ENCODE data around the gene TOR3A. TPM values are rescaled to one million over a fixed set of nuclear protein-coding genes. Genes with fewer than 3 reads are reported as not detected.

Gene TOR3A
- total RNA-seq, 3 donors from 2014 or later: 22.8 to 28.1 (median 25.3) TPM

GRCh38 chr1:179047636-179047997 lies 34.3 kb upstream of the TOR3A start:
- H3K4me1 ChIP-seq (ENCODE audit: low read depth): no peaks in the 10 kb centered on the region
- intact Hi-C loops (cut with DNase I, micrococcal nuclease): no loop called here
- TF ChIP-seq, protein P1, sequence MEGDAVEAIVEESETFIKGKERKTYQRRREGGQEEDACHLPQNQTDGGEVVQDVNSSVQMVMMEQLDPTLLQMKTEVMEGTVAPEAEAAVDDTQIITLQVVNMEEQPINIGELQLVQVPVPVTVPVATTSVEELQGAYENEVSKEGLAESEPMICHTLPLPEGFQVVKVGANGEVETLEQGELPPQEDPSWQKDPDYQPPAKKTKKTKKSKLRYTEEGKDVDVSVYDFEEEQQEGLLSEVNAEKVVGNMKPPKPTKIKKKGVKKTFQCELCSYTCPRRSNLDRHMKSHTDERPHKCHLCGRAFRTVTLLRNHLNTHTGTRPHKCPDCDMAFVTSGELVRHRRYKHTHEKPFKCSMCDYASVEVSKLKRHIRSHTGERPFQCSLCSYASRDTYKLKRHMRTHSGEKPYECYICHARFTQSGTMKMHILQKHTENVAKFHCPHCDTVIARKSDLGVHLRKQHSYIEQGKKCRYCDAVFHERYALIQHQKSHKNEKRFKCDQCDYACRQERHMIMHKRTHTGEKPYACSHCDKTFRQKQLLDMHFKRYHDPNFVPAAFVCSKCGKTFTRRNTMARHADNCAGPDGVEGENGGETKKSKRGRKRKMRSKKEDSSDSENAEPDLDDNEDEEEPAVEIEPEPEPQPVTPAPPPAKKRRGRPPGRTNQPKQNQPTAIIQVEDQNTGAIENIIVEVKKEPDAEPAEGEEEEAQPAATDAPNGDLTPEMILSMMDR (IDR thresholded peaks at IDR 0.05): no peak
- H3K4me3 ChIP-seq: no peak overlapping the region
- ATAC-seq (no peak), DNase-seq (no peak)
- H3K36me3 ChIP-seq (ENCODE audit: low read depth): no peaks in the 10 kb centered on the region
- H3K9me3 ChIP-seq: no peaks in the 10 kb centered on the region

- intact Hi-C loops (cut with DNase I, micrococcal nuclease): no loop called here
- ATAC-seq: peak; percentile 37
- H3K4me1 ChIP-seq (ENCODE audit: low read depth): no peaks in the 10 kb centered on the region
Measured at GRCh38 chr1:179048339-179049124, 33.3 kb upstream of the TOR3A start.

GRCh38 chr1:179052776-179053175 lies 29.1 kb upstream of the TOR3A start:
- H3K4me1 ChIP-seq (ENCODE audit: low read depth): no peaks in the 10 kb centered on the region
- intact Hi-C loops (cut with DNase I, micrococcal nuclease): no loop called here
- no peak for DNase-seq
- ATAC-seq: no peak
- TF ChIP-seq, protein P1 (IDR thresholded peaks at IDR 0.05): no peak
- no peaks in the 10 kb centered on the region for H3K36me3 ChIP-seq (ENCODE audit: low read depth)
- H3K9me3 ChIP-seq: no peaks in the 10 kb centered on the region
- H3K4me3 ChIP-seq: no peak overlapping the region

More at GRCh38 chr1:179048339-179049124, 33.3 kb upstream of the TOR3A start:
- no peak for DNase-seq
- TF ChIP-seq, protein P1 (IDR thresholded peaks at IDR 0.05): no peak
- Histone ChIP-seq H3K9me3 (no peaks in the 10 kb centered on the region), H3K4me3 (no peak overlapping the region), H3K36me3 (ENCODE audit: low read depth) (no peaks in the 10 kb centered on the region)

DNA sequence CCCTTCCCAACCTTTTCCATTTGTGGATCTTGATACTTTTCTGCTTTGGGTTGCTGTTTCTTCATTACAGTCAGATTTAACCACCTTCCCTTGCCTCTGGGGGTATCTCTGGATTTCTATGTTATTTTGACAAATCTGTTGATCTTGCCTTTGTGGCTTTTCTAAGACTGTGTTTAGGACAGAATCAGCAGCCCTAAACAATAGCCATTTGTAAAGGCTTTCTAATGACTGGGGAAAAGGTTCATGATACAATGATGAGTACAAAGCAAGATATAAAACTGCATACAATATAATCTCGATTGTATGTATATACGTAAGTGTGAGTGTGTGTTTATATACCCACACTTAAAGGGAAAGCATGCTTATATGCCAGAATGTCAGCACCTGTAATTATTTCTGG lies 28.4 kb upstream of the TOR3A start:
- DNase-seq (no peak), ATAC-seq (no peak)
- TF ChIP-seq, protein P1 (IDR thresholded peaks at IDR 0.05): no peak
- Histone ChIP-seq H3K4me1 (ENCODE audit: low read depth) (no peaks in the 10 kb centered on the region), H3K36me3 (ENCODE audit: low read depth) (no peaks in the 10 kb centered on the region), H3K4me3 (no peak overlapping the region), H3K9me3 (no peaks in the 10 kb centered on the region)
- intact Hi-C loops (cut with DNase I, micrococcal nuclease): no loop called here

- intact Hi-C loops (cut with DNase I, micrococcal nuclease): no loop called here
- Histone ChIP-seq H3K4me1 (ENCODE audit: low read depth) (no peaks in the 10 kb centered on the region), H3K9me3 (no peaks in the 10 kb centered on the region), H3K4me3 (no peak overlapping the region), H3K36me3 (ENCODE audit: low read depth) (no peaks in the 10 kb centered on the region)
- DNase-seq (no peak), ATAC-seq (no peak)
- TF ChIP-seq, protein P1 (IDR thresholded peaks at IDR 0.05): no peak
Measured at GRCh38 chr1:179055937-179056336, 25.9 kb upstream of the TOR3A start.
